Peyer's patch (tissue), 4 donors: ENCODE results near the gene PCNX2.

Experiments used
- POLR2A ChIP-seq, 2 donors: fragments of 450-650 bp; IDR thresholded peaks; one replicate each; pipeline ENCODE4 v1.5.1; 2017; ENCODE audit warnings: antibody characterized with exemption in 2 of 2, mild to moderate bottlenecking in 2 of 2, moderate library complexity in 2 of 2
- TF ChIP-seq, protein P1 (sequence below), 6 experiments: fragments of 450-650 bp in 4 of 6; fragments of 200-600 bp in 2 of 6; sonication (generic) in 1 of 6; IDR thresholded peaks; one replicate each; pipeline ENCODE4 v1.5.1; 2017 to 2019; ENCODE audit warnings: antibody characterized with exemption in 6 of 6, mild to moderate bottlenecking in 3 of 6, moderate library complexity in 1 of 6

DNA sequence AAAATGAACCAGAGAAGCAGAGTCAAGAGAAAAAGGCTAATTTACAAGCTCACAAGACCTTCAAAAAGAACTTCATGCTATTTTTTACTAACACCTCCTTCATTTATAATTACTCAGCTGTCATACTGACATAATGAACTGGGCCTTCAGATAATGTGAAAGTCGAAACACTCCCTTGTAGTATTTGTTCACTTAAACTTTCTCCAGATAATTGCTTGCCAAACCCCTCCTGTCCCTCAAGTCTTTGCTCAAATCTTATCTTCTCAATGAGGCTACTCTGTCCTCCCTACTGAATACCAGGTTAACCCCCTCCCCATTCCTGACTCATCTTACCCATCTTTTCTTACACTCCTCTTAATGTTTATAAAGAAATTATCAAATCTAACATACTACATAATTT, 20.9 kb upstream of the PCNX2 start:
- TF ChIP-seq, protein P1, sequence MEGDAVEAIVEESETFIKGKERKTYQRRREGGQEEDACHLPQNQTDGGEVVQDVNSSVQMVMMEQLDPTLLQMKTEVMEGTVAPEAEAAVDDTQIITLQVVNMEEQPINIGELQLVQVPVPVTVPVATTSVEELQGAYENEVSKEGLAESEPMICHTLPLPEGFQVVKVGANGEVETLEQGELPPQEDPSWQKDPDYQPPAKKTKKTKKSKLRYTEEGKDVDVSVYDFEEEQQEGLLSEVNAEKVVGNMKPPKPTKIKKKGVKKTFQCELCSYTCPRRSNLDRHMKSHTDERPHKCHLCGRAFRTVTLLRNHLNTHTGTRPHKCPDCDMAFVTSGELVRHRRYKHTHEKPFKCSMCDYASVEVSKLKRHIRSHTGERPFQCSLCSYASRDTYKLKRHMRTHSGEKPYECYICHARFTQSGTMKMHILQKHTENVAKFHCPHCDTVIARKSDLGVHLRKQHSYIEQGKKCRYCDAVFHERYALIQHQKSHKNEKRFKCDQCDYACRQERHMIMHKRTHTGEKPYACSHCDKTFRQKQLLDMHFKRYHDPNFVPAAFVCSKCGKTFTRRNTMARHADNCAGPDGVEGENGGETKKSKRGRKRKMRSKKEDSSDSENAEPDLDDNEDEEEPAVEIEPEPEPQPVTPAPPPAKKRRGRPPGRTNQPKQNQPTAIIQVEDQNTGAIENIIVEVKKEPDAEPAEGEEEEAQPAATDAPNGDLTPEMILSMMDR (IDR thresholded peaks at IDR 0.05), result no peak
- TF ChIP-seq POLR2A (IDR thresholded peaks at IDR 0.05), result no peak
